Peyer's patch (tissue), 4 donors: Measurements from ENCODE around the gene AP3D1.

ENCODE experiments used
- POLR2A ChIP-seq, 2 donors: fragments of 450-650 bp; IDR thresholded peaks; one replicate each; pipeline ENCODE4 v1.5.1; 2017; ENCODE audit warnings: antibody characterized with exemption in 2 of 2, mild to moderate bottlenecking in 2 of 2, moderate library complexity in 2 of 2
- TF ChIP-seq, protein P1 (sequence below), 6 experiments: fragments of 450-650 bp in 4 of 6; fragments of 200-600 bp in 2 of 6; sonication (generic) in 1 of 6; IDR thresholded peaks; one replicate each; pipeline ENCODE4 v1.5.1; 2017 to 2019; ENCODE audit warnings: antibody characterized with exemption in 6 of 6, mild to moderate bottlenecking in 3 of 6, moderate library complexity in 1 of 6

DNA sequence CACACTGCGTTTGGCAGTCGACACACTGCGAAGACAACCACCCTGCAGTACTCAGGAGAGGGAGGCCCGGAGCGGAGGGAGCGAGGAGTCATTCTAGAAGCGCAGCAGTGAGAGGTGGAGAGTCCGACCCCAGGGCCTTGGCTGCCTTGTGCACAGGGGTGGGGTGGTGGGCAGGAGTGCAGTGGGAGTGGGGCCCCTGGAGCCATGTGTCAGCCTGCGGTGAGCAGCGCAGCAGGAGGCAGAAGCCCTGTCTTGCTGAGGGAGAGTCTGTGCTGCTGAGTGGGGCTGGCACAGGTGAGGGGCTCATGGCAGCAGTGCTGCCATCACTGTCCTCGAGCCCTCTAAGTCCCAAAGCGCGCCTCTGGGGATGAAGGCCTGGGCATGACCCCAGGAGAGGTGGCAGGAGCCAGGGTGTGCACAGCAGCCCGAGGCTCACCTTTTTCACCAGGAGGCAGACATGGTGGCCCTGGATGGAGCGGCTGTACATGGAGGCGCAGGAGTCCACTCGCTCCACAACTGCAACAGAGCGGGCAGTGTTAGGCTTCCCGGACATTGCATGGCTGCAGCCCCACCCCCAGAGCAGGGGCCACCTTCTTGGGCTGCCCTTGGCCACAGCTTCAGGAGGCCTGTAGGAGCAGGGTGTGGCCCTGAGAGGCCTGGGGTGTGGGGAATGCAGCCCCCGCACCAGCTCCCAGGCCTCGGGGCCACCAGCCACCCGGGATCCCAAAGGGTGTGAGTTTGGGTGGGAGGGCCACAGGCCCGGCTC, 42.9 kb downstream of the AP3D1 start:
- TF ChIP-seq, protein P1, sequence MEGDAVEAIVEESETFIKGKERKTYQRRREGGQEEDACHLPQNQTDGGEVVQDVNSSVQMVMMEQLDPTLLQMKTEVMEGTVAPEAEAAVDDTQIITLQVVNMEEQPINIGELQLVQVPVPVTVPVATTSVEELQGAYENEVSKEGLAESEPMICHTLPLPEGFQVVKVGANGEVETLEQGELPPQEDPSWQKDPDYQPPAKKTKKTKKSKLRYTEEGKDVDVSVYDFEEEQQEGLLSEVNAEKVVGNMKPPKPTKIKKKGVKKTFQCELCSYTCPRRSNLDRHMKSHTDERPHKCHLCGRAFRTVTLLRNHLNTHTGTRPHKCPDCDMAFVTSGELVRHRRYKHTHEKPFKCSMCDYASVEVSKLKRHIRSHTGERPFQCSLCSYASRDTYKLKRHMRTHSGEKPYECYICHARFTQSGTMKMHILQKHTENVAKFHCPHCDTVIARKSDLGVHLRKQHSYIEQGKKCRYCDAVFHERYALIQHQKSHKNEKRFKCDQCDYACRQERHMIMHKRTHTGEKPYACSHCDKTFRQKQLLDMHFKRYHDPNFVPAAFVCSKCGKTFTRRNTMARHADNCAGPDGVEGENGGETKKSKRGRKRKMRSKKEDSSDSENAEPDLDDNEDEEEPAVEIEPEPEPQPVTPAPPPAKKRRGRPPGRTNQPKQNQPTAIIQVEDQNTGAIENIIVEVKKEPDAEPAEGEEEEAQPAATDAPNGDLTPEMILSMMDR (IDR thresholded peaks at IDR 0.05): no peak
- no peak for TF ChIP-seq POLR2A (IDR thresholded peaks at IDR 0.05)
